ENCODE results near the gene ASTN2. TPM values are rescaled to one million over a fixed set of nuclear protein-coding genes. Genes with fewer than 3 reads are reported as not detected.
A peak's percentile ranks its signal among the peaks of the same experiment; 100 is the strongest.

ASTN2 gene
- total and polyA plus RNA-seq, 3 donors from 2014 or later, result 55.7 to 157 (median 117) TPM

GRCh38 chr9:117435630-117436261, 20.9 kb upstream of the ASTN2 start:
- Histone ChIP-seq H3K4me1 (no peaks in the 10 kb centered on the region), H3K27me3 (no peaks in the 10 kb centered on the region), H3K36me3 (ENCODE audit: low read depth, missing control alignments) (no peaks in the 10 kb centered on the region), H3K27ac (no peak overlapping the region), H3K4me3 (no peak overlapping the region), H3K9me3 (no peaks in the 10 kb centered on the region)
- TF ChIP-seq POLR2A (IDR thresholded peaks at IDR 0.05) (no peak), CTCF (IDR thresholded peaks at IDR 0.05) (no peak)
- DNase-seq, result peak; percentile 74
- intact Hi-C loops (cut with DNase I; ENCODE audit: low total_unique reads), result loop anchor here (10.0 kb wide), 1 partner anchor 61 kb away; no protein-coding TSS in a partner anchor
- WGBS, 2 donors, result 44 to 54% methylated on average over 4 of the region's 4 CpGs

DNA sequence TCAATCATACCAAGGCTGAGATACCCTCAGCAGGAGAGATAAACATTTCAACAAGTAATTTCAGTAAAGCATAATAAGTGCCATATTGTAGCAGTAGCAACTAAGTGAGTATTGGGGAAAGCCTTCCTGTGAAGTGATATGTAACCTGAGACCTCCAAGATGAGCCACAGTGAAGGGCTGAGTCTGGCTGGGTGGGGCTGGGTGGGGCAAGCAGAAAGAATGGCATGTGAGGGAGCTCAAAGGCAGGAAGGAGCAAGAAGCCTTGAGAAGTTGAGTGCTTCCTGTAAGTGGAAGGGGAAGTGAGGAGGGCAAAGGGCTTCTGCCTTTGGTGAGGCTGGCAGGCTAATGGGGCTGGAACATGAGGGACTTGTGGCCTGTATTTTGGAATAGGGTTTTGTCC, 19.7 kb upstream of the ASTN2 start:
- no peaks in the 10 kb centered on the region for H3K9me3 ChIP-seq
- intact Hi-C loops (cut with DNase I; ENCODE audit: low total_unique reads), result loop anchor here (10.0 kb wide), 1 partner anchor 60 kb away; no protein-coding TSS in a partner anchor
- H3K27ac ChIP-seq, result no peak overlapping the region
- H3K4me3 ChIP-seq, result no peak overlapping the region
- no peaks in the 10 kb centered on the region for H3K36me3 ChIP-seq (ENCODE audit: low read depth, missing control alignments)
- no peaks in the 10 kb centered on the region for H3K27me3 ChIP-seq
- TF ChIP-seq CTCF (IDR thresholded peaks at IDR 0.05) (no peak), POLR2A (IDR thresholded peaks at IDR 0.05) (no peak)
- no peaks in the 10 kb centered on the region for H3K4me1 ChIP-seq
- DNase-seq, result no peak

GRCh38 chr9:117430813-117431212, 16.0 kb upstream of the ASTN2 start:
- WGBS, 2 donors, result 91 to 95% methylated on average over 2 of the region's 2 CpGs
- H3K27ac ChIP-seq, result no peak overlapping the region

GRCh38 chr9:117427357-117427913, 12.6 kb upstream of the ASTN2 start:
- Histone ChIP-seq H3K4me1 (no peaks in the 10 kb centered on the region), H3K27ac (no peak overlapping the region), H3K9me3 (no peaks in the 10 kb centered on the region), H3K36me3 (ENCODE audit: low read depth, missing control alignments) (no peaks in the 10 kb centered on the region), H3K27me3 (no peaks in the 10 kb centered on the region), H3K4me3 (no peak overlapping the region)
- TF ChIP-seq POLR2A (IDR thresholded peaks at IDR 0.05) (no peak), CTCF (IDR thresholded peaks at IDR 0.05) (no peak)
- WGBS, 2 donors, result 53 to 67% methylated on average over 3 of the region's 3 CpGs
- intact Hi-C loops (cut with DNase I; ENCODE audit: low total_unique reads), result no loop called here
- DNase-seq, result no peak

More at GRCh38 chr9:117430813-117431212, 16.0 kb upstream of the ASTN2 start:
- H3K4me1 ChIP-seq, result no peaks in the 10 kb centered on the region
- DNase-seq, result no peak
- no peak for TF ChIP-seq POLR2A (IDR thresholded peaks at IDR 0.05)
- no peak for TF ChIP-seq CTCF (IDR thresholded peaks at IDR 0.05)
- intact Hi-C loops (cut with DNase I; ENCODE audit: low total_unique reads), result loop anchor here (10.0 kb wide), 1 partner anchor 56 kb away; no protein-coding TSS in a partner anchor
- H3K9me3 ChIP-seq, result no peaks in the 10 kb centered on the region
- H3K27me3 ChIP-seq, result no peaks in the 10 kb centered on the region
- no peaks in the 10 kb centered on the region for H3K36me3 ChIP-seq (ENCODE audit: low read depth, missing control alignments)
- H3K4me3 ChIP-seq, result no peak overlapping the region

- 54 to 64% methylated on average over 3 of the region's 3 CpGs for WGBS, 2 donors
- H3K27me3 ChIP-seq, result no peaks in the 10 kb centered on the region
- H3K4me3 ChIP-seq, result no peak overlapping the region
These were observed 10.7 kb upstream of the ASTN2 start for GRCh38 chr9:117425566-117425965.

More at GRCh38 chr9:117425566-117425965, 10.7 kb upstream of the ASTN2 start:
- no peaks in the 10 kb centered on the region for H3K9me3 ChIP-seq
- no peak for TF ChIP-seq POLR2A (IDR thresholded peaks at IDR 0.05)
- no peak overlapping the region for H3K27ac ChIP-seq
- DNase-seq, result no peak
- no peaks in the 10 kb centered on the region for H3K36me3 ChIP-seq (ENCODE audit: low read depth, missing control alignments)
- H3K4me1 ChIP-seq, result no peaks in the 10 kb centered on the region
- intact Hi-C loops (cut with DNase I; ENCODE audit: low total_unique reads), result no loop called here

Measured in testis (tissue), 3 donors.